Stimulated activated CD4-positive, alpha-beta T cell treated with anti-CD3 and anti-CD28 coated beads, Interleukin-2, amount 100 ng/mL, for 48 hours (primary cell): ENCODE measurements around the gene TMEM164.
A peak's percentile ranks its signal among the peaks of the same experiment; 100 is the strongest.
"Not testable (repeated sequence)": the region's sequence is repeated elsewhere in the genome, so short reads cannot be mapped to it uniquely, and the experiment has no call there.

Experiments
- DNase-seq, 2 donors: peaks; one replicate each; pipeline ENCODE4 v3.0.0-alpha.2; 2020

The TMEM164 gene

DNA sequence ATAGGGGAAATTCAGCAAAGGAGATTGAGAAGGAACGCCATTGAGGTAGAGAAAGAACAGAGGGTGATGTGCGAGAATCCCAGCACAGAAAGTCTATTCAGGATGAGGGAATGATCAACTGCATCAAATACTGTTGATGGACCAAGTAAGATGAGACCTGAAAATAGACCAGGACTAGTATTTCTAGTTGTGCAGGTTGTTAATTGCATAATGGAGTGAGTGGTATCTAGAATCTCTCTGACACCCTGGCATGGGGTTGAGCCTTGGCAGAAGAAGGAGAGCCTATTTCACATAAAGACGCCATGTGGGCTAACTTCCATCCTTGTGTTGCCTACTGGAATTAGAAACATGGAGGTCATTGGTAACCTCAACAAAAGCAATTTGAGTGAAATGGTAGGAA, 135.6 kb downstream of the TMEM164 start:
- no peak for DNase-seq

DNA sequence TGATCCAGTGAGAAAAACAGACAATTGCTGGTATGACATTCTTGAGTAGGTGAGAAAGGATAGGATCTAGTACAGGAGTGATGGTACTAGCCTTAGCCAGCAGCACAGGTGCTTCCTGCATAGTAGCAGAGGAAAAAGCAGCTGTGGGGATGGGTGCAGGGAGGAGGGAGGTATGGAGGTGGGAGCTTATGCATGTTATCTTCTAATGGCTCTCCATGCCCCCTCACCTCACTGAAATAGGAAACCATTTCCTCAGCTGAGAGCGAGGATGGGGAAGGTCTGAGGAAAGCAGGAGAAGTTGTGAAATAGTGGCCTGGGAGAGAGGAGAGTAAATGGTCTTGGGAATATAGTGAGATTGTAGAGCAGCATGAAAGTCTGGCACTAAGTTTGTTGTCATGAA, 136.3 kb downstream of the TMEM164 start:
- DNase-seq, result no peak

DNA sequence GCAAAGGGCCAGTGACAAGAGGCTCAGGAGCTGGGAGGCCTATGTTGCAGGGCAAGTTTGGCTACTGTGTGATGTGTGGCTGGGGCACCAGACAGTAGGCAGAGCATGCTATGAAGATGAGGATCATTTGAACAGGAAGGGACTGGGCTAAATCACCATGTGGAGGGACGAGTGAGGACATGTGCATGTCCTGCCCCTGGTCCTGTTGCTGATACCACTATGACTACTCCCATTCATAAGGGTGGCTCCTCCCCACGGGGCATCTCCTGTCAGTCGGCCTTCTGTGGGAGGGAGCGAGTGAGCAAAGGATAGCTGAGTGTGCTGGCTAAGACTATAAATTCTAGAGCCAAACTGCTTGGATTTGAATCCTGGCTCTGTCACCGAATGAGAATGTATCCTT, 139.2 kb downstream of the TMEM164 start:
- DNase-seq, result no peak

DNA sequence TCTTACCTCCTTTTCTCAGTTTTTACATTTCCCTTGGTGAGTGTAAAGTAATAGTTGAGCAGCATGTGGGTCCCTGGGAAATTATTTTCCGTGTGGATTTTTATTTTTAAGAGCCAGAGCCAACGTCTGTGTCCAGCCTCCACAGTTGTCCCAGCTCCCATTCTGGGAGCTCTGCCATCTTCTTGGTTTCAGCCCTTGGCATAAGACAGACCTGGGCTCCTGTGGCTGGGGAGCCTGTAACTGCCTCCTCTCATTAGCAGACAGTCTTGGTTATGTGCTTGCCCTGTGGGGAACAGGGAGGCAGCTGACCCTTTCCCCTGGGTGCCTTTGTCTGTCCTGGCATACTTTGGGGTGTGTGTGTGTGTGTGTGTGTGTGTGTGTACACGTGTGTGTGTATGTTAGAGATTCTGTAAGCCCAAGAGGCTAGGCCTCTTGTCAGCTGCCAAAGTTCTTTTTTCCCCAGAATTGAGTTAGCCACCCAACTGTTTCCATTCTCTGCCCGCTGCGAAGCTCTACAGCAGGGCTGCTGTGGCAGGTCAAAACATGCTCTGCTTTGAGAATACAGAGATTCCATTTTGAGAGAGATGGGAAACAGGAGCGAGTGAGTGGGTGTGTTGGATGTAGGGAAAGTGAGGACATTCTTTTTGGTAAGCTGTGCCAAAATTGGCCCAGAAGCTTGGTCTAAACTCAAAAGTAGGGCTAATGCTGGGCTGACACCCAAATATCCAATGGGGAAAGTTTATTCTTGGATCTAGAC, 140.7 kb downstream of the TMEM164 start:
- no peak for DNase-seq

DNA sequence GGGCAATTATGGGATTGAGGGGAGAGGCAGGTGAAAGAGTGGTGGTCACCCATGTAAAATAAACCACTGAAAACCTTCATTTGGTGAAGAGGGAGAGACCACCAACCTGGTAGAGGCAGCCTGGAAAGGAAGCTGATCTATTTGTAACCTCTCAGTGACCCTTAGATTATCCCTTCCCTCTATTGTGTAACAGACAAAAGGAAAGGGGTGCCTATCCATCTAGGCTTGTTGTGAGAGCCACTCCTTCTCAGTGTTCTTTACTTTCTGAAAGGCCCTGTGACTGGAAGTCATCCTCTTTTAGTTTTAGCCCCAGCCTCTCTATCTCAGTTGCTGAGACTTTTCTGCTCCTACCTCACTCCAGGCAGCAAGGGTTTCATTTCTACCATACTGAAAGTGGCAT, 142.4 kb downstream of the TMEM164 start:
- DNase-seq, result no peak

DNA sequence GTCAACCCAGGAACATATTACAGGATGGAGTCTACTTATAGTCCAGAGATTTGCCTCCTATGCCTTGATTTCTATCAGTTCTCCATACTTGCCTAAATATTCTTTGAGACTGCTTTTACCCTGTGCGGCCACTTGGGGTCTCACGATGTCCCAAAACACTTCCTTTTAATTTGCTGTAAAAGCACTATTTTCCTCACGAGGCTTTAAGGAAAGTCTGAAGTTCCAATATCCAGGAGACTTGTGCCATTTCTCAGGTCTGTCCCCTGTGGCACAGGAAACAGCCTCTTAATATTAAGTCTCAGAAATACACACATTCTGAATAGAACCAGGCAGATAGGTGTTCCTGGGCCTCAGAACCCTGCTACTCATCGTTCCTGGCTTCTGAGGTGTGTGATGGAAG, 142.9 kb downstream of the TMEM164 start:
- DNase-seq, result peak in 1 of 2 donors; percentile 17

DNA sequence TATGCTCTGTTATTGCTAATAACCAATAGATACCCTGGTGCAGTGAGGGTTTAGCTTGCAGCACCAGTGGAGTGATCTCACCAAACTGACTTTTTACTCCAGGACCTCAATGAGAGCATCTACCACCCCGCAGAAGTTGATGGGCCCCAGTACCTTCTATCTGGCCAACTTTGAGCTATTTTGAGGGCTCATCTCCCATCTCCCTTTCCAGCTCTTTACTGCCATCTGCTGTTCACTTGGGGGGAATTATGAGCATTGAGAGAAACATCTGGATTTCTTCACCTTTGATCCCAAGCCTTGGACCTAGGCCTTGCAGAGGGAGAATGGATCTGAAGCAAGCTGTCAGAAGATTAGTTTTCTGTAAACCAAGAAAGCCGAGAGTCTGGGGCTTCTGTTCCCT, 143.6 kb downstream of the TMEM164 start:
- DNase-seq, result peak; percentile 11 to 27

DNA sequence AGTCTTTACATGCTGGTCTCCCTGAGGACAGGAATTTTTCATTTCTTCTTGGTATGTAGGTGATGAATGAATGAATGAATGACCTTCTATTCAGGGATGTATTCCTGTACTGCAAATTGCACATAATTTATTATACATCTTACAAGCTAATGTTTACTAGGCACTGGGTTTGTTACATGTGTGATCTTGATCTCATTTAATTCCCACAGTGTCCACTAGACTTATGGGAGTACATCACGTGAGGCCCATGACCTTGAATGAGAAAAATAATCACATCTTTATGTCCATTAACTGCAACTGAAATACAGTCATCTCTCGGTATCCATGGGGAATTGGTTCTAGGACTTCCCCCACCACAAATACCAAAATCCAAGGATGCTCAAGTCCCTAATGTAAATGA, 150.3 kb downstream of the TMEM164 start:
- no peak for DNase-seq

DNA sequence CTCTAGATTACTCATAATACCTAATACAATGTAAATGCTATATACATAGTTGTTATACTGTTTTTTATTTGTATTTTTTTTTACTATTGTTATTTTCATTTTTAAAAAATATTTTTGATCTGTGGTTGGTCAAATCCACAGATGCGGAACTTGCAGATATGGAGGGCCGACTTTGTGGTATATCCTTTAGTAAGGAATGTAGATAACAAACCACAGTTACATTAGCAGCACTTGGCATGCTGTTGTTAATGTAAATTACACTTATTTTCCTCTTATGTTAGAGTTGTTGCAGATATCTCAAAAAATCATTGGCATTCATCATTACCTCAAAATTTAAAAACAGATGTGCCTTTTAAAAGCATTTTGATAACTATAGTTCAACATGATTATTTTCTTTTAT, 151.0 kb downstream of the TMEM164 start:
- DNase-seq, result no peak

DNA sequence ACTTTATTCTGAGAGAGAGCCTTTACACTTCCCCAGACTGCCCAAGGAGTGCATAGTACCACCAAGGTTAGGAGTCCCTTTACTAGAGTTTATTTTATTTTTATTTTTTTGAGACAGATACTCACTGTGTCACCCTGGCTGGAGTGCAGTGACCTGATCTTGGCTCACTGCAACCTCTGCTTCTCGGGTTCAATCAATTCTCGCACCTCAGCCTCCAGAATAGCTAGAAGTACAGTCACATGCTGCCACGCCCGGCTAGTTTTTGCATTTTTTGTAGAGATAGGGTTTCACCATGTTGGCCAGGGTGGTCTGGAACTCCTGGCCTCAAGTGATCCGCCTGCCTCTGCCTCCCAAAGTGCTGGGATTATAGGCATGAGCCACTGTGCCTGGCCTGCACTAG, 151.4 kb downstream of the TMEM164 start:
- not testable (repeated sequence) for DNase-seq

DNA sequence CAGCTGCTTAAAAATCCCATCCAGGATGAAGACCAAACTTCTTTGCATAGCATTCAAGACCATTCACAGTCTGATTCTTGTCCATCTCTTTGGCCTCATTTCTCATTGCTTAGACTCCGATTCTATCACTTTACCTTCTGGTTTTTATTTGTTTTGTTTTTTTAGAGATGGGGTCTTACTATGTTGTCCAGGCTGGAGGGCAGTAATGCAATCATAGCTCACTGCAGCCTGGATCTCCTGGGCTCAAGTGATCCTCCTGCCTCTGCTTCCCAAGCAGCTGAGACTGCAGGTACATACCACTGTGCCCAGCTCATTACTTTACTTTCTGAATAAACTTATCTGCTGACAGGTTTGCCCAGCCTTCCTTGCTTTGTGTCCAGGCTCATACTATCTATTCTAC, 152.8 kb downstream of the TMEM164 start:
- no peak for DNase-seq

DNA sequence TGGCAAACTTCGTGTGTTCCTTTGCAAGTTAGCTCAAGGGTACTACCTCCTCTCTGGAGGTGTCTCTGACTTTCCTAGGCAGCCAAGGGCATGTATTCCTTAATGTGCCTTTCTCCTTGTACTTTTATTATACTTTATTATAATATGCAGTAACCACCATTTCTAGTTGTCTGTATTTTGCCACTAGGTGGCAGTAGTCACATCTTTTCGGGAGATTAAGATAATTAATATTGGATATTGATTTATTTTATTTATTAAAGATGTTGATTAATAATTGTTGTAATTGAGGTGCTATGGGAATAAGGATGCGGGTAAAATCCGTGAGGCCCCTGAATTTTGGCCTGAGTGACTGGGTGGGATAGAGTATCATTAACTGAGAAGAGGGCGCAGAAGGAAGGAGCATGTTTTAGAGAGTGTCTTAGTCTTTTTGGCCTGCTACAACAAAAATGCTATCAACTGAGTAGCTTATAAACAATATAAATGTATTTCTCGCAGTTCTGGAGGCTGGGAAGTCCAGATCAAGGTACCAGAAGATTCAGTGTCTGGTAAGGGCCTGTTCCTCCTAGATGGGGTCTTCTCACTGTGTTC, 153.3 kb downstream of the TMEM164 start:
- DNase-seq, result no peak

DNA sequence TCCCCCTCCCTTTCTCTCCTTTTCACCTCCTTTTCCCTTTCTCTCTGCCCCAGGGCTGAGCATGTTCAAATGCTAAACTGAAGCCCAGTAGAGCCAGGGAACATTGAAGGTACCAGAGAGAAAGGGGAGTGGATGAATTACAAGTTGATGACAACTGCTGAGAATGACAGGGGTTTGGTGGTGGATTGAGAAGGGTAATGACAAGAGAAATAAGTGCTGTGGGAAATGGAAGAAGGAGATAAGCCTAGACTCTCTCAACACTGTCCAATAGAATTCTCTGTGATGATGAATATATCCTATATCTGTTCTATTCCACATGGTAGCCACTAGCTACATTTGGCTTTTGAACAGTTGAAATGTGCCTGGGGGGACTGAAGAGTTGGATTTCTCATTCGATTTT, 154.5 kb downstream of the TMEM164 start:
- no peak for DNase-seq

DNA sequence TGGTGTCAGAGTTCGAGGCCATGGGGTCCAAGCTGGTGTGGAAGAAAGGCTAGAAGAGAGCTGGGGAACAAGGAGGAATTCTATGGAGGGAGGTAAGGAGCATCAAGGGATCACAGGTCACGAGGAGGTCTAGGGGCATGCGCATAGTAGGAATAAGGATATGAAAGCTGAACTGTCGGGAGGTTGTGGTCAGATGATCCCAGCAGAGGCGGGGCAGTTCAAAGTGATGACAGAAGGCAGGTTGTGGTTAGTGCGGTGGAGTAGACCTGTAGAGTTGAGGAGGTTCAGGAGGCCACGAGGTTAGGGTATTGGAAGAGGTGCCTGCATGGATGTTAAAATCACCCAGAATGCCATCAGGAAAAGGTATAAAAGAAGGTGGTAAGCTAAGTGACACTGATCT, 156.3 kb downstream of the TMEM164 start:
- no peak for DNase-seq

DNA sequence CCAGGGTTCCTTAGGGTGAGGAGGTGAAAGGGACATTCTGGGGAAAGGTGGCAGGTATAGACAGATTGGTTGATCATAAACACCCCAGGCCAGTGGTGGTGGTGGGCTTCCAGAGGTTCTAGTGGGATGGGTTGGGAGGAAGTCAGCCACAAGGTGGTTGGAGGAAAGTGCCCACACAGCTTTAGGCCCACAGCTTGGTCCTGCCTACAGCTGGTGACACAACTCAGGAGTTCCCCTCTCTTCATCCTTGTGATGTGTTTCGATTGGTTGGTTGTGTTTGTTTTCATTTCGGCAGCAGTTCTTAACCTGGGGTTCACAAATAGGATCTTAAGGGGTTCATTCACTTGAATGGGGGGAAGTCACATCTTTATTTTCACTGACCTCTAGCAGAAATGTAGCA, 157.0 kb downstream of the TMEM164 start:
- DNase-seq, result no peak

DNA sequence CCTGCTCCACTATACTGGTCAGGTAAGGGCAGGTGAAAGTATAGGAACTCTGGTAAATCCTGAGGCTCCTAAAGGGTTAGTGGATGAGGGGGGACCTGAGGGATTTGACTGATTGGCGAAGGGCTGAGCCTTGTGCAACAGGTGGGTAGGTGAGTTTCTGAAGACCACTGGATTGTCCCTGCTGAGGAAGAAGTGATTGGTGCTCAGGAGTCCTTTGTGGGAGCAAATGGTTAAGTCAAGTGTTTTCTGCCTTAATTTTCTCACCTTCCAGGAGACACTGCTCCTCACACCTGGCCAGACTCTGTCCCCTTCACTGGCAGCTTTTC, 158.4 kb downstream of the TMEM164 start:
- no peak for DNase-seq

DNA sequence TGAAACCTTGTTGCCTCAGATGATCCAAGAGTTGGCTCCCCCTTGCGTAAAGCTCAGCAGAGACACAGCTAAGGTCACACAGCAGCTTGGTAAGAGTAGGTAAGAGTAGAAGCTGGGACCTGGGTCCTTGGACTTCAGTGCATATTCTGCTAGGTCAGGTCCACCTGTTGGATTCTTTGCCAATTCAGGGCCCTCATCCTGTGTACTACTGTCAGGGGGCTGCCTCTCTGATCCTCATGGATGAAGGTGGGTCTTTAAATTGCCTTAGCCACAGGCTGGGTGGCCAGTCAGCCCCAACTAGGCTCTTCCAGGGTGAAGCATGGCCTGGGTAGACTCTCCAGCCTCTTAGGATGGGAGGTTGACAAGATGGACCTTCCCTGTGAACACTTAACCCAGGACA, 159.2 kb downstream of the TMEM164 start:
- no peak for DNase-seq

DNA sequence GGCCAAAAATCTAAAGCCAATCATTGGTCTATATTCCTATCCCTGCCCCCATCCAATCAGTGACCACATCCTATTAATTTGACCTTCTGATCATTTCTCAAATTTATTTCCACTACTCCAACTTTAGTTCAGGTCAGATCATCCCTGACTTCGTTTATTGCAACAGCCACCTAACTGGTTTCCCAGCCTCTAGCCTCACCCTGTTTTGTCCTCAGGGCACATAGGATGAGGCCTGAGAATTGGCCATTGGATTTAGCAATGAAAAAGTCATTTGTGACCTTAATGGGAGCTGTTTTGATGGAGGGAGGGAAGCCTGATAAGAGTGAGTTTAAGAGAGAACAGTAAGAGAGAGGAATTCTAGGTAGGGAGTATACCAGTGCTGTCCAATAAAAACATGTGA, 160.0 kb downstream of the TMEM164 start:
- DNase-seq, result no peak

DNA sequence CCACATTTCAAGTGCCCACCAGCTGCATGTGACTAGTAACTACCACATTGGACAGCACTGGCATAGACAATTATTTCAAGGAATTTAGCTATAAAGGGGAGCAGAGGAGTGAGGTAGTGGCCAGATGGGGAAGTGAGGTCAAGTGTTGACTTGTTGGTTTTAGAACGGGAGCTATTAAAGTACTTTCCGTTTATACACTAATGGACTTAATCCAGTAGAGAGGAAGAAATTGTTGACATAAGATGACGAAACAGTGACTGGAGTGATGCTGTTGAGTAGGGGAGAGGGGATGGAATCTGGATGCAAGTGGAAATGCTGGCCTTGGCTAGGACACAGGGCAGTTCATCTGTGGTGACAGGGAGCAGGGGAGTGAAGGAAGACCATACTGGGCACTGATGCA, 160.6 kb downstream of the TMEM164 start:
- DNase-seq, result no peak

DNA sequence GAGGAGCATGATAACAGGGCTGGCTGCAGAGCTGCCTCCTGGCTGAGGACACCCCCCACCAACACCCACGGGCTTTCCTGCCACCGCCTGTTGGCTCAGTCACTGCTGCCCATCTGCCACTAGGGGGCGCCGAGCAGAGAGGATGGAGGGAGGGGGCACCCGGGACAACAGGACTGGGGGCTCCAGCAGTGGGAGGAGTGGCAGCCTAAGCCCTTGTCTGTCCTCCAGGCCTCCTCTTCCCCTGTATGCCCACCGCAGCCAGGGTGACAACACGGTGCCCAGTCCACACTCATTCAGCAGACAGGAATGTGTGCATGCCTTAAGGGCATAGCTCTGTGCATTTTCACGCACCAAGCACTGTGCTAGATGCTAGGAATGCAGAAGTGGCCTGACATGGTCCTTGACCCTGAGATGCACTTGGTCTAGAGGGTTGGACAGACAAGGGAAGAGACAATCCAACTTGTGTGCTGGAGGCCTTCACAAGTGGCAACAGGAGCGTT, 165.1 kb downstream of the TMEM164 start:
- peak; percentile 26 to 62 for DNase-seq

DNA sequence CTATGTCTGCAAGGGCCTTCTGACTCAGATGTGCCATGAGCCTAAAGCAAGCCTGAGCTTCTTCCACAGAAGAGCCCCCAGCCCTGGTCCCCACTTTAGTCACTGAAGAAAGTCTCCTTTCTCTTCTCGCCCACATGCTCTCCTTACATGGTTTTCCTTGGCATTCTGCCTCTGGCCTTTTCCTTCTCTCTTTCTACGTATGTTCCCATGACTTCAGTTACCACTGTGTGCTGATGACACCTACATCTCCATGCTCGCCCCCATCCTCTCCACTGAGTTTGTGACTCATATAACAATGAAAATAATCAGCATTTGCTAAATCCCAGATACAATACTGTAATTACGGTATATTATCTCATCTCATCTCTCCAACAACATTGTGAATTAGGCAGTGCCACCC, 165.7 kb downstream of the TMEM164 start:
- no peak for DNase-seq

DNA sequence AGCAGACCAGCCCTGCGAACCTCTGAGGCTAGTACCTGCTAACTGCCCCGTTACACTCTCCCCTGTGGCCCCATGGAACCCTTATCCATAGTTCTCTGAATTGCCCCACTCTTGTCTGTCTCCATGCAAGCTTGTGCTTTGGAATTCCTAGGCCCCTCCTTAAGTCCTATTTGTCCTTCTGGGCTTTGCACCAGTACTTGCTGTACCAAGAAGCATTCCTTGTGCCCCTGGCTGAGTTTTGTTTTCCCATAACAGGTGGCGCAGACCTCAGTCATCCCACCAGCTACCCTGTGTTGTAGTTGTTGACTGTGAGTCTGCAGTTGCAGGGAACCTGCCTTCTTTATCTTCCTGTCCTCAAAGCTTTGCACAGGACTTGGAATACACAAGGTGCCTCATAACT, 167.1 kb downstream of the TMEM164 start:
- no peak for DNase-seq

DNA sequence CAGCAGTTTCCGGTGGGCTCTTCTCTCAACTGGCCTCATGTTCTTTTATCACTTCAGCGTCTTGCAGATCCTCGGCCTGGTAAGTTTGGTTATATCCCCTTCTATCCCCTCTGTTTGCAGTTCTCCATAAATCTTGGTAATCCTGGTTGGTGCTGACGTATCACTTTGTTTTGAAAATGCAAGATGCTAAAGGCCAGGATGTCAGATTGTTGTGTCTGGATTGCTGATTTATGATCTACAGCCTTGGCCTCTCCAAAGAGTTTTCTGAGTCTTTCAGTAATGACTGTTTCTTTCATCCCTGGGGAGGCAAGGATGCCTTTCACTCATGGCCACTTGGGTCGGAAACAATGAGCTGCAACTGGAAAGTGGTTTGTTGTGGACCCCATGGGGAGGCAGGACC, 168.5 kb downstream of the TMEM164 start:
- DNase-seq, result no peak

DNA sequence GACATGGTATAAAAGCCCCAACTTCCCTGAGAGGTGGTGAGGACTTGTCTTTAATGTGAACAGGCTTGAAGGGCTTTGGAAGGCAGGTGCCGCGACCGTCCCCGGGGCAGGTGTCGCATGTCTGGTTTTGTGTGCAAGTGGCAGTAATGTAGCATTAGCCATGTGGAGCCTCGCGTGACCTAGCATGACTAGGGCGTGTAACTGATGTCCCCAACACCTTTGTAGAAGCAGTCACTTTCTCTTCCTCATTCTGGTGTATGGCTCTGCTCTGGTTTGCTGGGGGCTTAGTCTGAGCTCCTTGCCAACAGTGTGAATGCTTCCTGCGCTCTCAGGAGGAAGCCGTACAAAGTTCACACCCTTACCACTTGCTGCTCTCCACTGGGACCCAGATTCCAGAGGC, 169.3 kb downstream of the TMEM164 start:
- DNase-seq, result no peak
